GM04504 (cell line): ENCODE data around the gene UAP1L1.

Experiments
- DNase-seq: peaks from one replicate; pipeline ENCODE4 v3.0.0-alpha.2; 2012; ENCODE audit warnings: low read depth

The UAP1L1 gene

DNA sequence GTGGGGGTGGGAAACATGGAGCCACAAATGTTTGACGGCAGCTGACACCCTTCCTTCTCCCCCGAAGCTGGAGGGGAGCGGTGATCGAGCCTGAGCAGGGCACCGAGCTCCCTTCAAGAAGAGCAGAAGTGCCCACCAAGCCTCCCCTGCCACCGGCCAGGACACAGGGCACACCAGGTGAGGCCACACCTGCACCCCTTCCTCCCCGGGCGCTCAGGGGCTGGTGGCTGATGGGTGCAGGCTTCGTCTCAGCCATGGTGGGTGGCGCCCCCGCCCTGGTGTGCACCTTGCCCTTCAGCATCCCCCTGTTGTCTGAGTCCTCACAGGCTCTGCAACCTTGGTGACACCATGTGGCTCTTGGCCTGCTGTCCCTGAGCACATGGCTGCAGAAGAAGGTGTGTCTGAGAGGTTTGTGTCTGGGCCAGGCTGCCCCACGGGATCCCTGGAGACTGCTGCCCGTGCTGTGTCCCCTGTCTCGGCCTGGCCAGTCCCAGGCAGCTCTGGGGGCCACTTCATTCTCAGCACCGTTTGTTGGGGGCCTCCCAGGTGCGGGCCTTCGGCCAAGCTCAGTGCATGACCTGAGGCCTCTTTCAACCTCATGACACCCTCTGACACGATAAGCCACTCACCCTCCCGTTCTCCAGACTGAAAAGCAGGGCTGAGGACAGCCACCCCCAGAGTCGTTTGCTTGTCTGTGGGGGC lies 20.6 kb downstream of the UAP1L1 start:
- DNase-seq = no peak

- no peak for DNase-seq
Measured at GRCh38 chr9:137099231-137099630, 21.9 kb downstream of the UAP1L1 start.

DNA sequence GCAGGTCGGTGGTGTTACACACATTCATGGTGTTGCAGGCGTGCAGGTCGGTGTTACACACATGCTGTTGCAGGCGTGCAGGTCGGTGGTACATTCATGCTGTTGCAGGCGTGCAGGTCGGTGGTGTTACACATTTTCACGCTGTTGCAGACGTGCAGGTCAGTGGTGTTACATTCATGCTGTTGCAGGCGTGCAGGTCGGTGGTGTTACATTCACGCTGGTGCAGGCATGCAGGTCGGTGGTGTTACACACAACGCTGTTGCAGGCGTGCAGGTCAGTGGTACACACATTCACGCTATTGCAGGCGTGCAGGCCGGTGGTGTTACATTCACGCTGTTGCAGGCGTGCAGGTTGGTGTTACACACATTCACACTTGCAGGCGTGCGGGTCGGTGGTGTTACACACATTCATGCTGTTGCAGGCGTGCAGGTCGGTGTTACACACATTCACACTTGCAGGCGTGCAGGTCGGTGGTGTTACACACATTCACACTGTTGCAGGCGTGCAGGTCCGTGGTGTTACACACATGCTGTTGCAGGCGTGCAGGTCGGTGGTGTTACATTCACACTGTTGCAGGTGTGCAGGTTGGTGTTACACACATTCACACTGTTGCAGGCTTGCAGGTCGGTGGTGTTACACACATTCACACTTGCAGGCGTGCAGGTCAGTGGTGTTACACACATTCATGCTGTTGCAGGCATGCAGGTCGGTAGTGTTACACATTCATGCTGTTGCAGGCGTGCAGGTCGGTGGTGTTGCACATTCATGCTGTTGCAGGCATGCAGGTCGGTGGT lies 26.1 kb downstream of the UAP1L1 start:
- DNase-seq = no peak

DNA sequence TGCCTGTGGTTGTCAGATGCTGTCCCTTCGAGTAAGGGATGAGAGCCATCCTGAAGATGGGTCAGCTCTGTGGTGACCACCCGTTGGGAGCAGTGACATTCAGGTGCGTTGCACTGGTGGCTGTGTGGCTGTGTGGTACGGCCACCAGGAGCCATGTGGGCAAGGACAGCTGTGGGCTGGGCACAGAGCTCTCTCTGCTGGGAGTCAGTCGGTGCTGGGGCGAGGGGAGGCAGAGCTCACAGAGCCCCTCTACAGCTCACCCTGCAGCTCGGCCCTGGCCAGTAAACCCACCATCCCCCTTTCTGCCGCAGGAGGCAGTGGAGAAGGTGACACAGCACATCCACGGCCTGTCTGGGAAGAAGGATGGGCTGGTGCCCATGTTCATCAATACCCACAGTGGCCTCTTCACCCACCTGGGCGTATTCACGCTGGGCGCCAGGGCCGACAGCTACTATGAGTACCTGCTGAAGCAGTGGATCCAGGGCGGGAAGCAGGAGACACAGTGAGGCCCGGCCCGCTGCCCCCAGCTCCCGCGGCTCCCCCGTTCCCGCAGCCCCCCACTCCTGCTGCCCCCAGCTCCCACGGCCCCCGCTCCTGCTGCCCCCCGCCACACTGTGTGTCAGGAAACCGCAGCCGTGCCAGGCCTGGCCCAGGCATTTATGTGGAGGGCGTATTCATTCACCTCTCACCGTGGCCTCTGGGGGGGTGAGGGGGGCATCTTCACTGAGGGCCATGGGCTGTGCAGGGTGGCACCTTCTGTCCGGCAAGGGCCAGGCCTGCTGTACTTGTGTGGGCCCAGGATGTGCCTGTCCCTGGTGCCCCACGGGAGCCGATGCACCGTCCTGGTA lies 28.7 kb downstream of the UAP1L1 start:
- no peak for DNase-seq

- no peak for DNase-seq
Measured at GRCh38 chr9:137106662-137107250, 29.4 kb downstream of the UAP1L1 start.

- no peak for DNase-seq
Measured at GRCh38 chr9:137107312-137107921, 30.1 kb downstream of the UAP1L1 start.

- no peak for DNase-seq
Measured at GRCh38 chr9:137107982-137108381, 30.7 kb downstream of the UAP1L1 start.

DNA sequence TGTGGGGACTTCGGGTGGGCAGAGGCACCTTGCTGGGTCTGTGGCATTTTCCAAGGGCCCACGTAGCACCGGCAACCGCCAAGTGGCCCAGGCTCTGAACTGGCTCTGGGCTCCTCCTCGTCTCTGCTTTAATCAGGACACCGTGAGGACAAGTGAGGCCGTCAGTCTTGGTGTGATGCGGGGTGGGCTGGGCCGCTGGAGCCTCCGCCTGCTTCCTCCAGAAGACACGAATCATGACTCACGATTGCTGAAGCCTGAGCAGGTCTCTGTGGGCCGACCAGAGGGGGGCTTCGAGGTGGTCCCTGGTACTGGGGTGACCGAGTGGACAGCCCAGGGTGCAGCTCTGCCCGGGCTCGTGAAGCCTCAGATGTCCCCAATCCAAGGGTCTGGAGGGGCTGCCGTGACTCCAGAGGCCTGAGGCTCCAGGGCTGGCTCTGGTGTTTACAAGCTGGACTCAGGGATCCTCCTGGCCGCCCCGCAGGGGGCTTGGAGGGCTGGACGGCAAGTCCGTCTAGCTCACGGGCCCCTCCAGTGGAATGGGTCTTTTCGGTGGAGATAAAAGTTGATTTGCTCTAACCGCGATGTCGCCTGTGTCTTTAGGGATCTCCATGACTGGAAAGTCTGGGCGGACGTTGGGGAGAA lies 31.4 kb downstream of the UAP1L1 start:
- no peak for DNase-seq

- no peak for DNase-seq
Measured at GRCh38 chr9:137109250-137110146, 32.2 kb downstream of the UAP1L1 start.

- DNase-seq = no peak
Measured at GRCh38 chr9:137110147-137110910, 33.0 kb downstream of the UAP1L1 start.

DNA sequence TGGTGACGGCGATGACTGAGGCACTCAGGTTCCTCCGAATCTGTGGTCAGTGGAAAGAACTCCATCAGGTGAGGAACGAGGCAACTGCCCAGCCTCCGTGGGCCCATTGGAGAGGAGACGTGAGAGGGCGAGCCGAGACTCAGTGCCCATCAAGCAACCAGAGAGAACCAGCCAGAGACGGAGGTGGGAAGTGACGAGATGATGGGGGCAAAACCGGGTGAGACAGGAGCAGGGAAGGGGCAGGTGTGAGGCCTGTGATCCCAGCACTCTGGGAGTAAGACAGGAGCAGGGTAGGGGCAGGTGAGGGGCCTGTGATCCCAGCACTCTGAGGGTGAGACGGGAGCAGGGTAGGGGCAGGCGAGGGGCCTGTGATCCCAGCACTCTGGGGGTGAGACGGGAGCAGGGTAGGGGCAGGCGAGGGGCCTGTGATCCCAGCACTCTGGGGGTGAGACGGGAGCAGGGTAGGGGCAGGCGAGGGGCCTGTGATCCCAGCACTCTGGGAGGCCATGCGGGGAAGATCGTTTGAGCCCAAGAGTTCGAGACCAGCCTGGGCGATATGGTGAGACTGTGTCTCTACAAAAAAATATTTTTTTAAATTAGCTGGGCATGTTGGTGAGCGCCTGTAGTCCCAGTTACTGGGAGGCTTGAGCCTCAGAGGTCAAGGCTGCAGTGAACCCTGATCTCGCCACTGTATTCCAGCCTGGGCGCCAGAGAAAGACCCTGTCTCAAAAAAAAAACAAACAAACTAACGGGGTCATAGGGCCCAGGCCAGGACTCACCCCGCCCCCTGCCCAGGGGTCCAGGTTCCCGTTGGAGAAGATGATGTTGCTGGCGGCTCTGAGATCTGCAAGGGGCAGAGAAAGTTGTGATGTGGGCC lies 33.8 kb downstream of the UAP1L1 start:
- no peak for DNase-seq

GRCh38 chr9:137111788-137112563 lies 34.7 kb downstream of the UAP1L1 start:
- DNase-seq = no peak

DNA sequence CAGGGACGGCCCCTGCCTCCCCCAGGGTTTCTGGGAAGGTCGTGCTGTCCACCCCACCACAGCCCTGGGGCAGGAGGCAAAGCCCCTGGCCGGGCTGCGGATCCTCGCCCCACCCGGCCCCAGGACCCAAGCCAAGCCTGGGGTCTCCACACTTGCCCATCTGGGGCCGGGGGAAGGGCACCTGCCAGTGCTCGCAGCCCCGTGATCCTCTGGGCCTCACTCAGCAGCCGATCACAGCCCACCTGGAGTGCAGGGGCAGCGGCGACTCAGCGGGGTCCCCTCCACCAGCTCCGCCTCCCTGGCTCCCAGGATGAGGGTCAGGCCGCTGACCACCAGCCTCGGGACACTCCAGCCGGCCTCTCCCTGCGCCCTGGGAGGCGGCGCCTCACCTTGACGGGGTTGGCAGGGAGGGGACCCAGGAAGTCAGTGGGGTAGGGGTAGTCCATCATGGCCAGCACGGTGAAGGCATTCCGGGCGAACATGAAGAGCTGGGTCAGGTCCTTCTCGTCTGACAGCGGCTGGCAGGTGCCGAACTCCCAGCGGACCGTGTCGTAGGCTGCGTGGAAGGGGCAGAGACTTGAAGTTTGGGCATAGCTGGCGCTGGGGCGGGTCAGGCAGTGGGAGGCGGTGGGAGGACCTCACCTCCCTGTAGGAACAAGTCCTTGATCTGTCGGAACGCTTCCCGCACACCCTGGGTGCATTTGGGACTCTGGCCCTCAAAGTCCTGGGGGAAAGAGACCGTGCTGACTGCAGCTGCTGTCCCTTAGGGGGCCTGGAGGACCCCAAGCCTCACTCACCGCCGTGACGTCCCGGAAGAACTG lies 35.5 kb downstream of the UAP1L1 start:
- DNase-seq = no peak

DNA sequence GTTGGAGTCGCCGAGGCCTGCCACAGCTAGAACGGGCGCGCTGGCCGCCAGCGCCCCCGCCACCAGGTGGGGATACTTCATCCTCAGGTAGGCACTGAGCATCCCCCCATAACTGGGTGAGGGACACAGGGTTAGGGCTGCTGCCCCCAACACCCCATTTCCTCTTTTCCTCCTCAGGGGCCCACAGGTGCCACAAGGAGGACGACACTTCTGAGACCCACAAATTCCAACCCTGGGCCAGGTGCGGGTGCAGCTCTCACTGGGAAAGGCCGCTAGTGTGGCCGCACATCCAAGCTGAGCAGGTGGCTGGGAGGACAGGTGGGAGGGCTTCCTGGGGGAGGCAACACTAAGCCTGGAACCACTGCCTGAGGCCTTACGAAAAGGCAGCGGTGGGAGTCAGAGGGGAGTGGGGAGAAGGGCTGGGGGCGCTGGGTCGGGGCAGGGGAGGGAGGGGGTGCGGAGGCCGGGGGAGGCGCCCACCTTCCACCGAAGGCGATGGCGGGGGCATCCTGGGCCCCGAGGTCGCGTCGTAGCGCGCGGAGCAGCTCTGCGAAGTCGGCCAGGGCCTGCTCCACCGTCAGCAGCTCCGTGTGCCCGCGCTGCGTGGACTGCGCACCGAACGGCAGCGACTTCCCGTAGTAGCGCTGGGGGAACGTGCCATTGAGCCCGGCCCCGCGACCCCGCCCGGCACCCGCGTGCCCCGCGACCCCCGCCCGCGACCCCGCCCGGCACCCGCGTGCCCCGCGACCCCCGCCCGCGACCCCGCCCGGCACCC lies 36.3 kb downstream of the UAP1L1 start:
- no peak for DNase-seq

DNA sequence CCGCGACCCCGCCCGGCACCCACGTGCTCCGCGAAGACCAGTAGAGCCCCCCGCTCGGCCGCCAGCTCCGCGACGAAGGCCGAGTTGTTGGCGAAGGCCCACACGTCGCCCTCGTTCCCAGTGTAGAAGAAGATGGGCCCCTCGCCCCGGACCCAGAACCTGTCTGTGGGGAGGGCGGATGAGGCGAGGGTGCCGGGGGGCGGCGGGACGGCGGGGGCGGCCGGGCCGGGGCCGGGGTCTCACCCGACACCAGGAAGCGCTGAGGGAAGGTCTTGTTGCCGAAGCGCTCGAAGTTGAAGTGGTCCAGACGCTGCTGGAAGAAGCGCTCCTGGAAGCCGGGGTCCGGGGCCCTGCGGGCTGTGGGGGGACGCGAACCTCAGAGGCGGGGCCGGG lies 36.9 kb downstream of the UAP1L1 start:
- DNase-seq = no peak
